Osteocyte (in vitro differentiated cells): ENCODE data around the gene NRG2. TPM values are rescaled to one million over a fixed set of nuclear protein-coding genes. Genes with fewer than 3 reads are reported as not detected.

Source experiments
- DNase-seq: peaks from one replicate; pipeline ENCODE4 v3.0.0; 2021; ENCODE audit warnings: mixed read lengths; ENCODE audit not compliant: unreplicated experiment; ENCODE audit errors: extremely low spot score
- H3K27ac Mint-ChIP-seq: one replicate; pipeline ENCODE4 v1.8.0; 2021; ENCODE audit warnings: mild to moderate bottlenecking, mixed read lengths; ENCODE audit not compliant: unreplicated experiment
- H3K27me3 Mint-ChIP-seq: one replicate; pipeline ENCODE4 v1.8.0; 2021; ENCODE audit warnings: mixed read lengths; ENCODE audit not compliant: unreplicated experiment
- H3K36me3 Mint-ChIP-seq: one replicate; pipeline ENCODE4 v1.8.0; 2021; ENCODE audit warnings: mixed read lengths; ENCODE audit not compliant: unreplicated experiment
- H3K4me1 Mint-ChIP-seq: one replicate; pipeline ENCODE4 v1.8.0; 2021; ENCODE audit warnings: mixed read lengths; ENCODE audit not compliant: unreplicated experiment
- H3K4me3 Mint-ChIP-seq: one replicate; pipeline ENCODE4 v1.8.0; 2021; ENCODE audit warnings: mild to moderate bottlenecking, moderate library complexity, mixed read lengths; ENCODE audit not compliant: unreplicated experiment
- H3K9me3 Mint-ChIP-seq: one replicate; pipeline ENCODE4 v1.8.0; 2021; ENCODE audit warnings: mixed read lengths; ENCODE audit not compliant: unreplicated experiment
- CTCF ChIP-seq: fragments of 200-600 bp; sonication (generic); IDR thresholded peaks from 2 replicates; pipeline ENCODE4 v1.5.0; 2021; ENCODE audit warnings: antibody characterized with exemption, mild to moderate bottlenecking, moderate library complexity
- total RNA-seq: library from RNA; stranded (reverse); gene quantifications from 2 replicates; pipeline ENCODE4 v1.2.1, GENCODE V29; 2021

Gene NRG2
- total RNA-seq, 1 donor from 2014 or later: 0.86 TPM

- DNase-seq: no peak
- no peaks in the 10 kb centered on the region for H3K36me3 Mint-ChIP-seq
- H3K9me3 Mint-ChIP-seq: no peaks in the 10 kb centered on the region
- no peak for TF ChIP-seq CTCF
- H3K4me3 Mint-ChIP-seq: no peak overlapping the region
- H3K4me1 Mint-ChIP-seq: no peaks in the 10 kb centered on the region
- peaks cover 28% of the 10 kb centered on the region for H3K27me3 Mint-ChIP-seq
- H3K27ac Mint-ChIP-seq: no peak overlapping the region
Observed at GRCh38 chr5:139839918-139840317, 203.2 kb downstream of the NRG2 start.

GRCh38 chr5:139839232-139839815, 203.8 kb downstream of the NRG2 start:
- no peak for DNase-seq
- Mint-ChIP-seq H3K4me1 (no peaks in the 10 kb centered on the region), H3K4me3 (no peak overlapping the region), H3K36me3 (no peaks in the 10 kb centered on the region), H3K9me3 (no peaks in the 10 kb centered on the region), H3K27ac (no peak overlapping the region), H3K27me3 (peaks cover 28% of the 10 kb centered on the region)
- no peak for TF ChIP-seq CTCF

GRCh38 chr5:139838381-139839197, 204.5 kb downstream of the NRG2 start:
- DNase-seq: no peak
- TF ChIP-seq CTCF: no peak
- Mint-ChIP-seq H3K9me3 (no peaks in the 10 kb centered on the region), H3K36me3 (no peaks in the 10 kb centered on the region), H3K27me3 (peaks cover 31% of the 10 kb centered on the region), H3K4me1 (no peaks in the 10 kb centered on the region), H3K4me3 (no peak overlapping the region), H3K27ac (no peak overlapping the region)

- no peak for TF ChIP-seq CTCF
- Mint-ChIP-seq H3K27ac (no peak overlapping the region), H3K4me3 (no peak overlapping the region), H3K27me3 (peaks cover 34% of the 10 kb centered on the region), H3K9me3 (no peaks in the 10 kb centered on the region), H3K4me1 (no peaks in the 10 kb centered on the region), H3K36me3 (no peaks in the 10 kb centered on the region)
- DNase-seq: no peak
Observed at GRCh38 chr5:139837711-139838380, 205.3 kb downstream of the NRG2 start.
